Hepatocyte (in vitro differentiated cells): ENCODE measurements around the gene VAPB.

Experiments
- EZH2 ChIP-seq: fragments of 200-600 bp; sonication (generic); IDR thresholded peaks from 2 replicates; pipeline ENCODE4 v1.6.1; 2016; ENCODE audit warnings: antibody characterized with exemption, mild to moderate bottlenecking, borderline replicate concordance
- EZH2phosphoT487 ChIP-seq: fragments of 200-600 bp; sonication (generic); IDR thresholded peaks from one replicate; pipeline ENCODE4 v1.6.1; 2018; ENCODE audit warnings: antibody characterized with exemption, mild to moderate bottlenecking, low read depth, moderate library complexity; ENCODE audit not compliant: unreplicated experiment, severe bottlenecking
- TF ChIP-seq, protein P1 (sequence below): fragments of 200-600 bp; sonication (generic); IDR thresholded peaks from 2 replicates; pipeline ENCODE4 v1.5.1; 2016; ENCODE audit warnings: antibody characterized with exemption, mild to moderate bottlenecking; ENCODE audit not compliant: poor library complexity

DNA sequence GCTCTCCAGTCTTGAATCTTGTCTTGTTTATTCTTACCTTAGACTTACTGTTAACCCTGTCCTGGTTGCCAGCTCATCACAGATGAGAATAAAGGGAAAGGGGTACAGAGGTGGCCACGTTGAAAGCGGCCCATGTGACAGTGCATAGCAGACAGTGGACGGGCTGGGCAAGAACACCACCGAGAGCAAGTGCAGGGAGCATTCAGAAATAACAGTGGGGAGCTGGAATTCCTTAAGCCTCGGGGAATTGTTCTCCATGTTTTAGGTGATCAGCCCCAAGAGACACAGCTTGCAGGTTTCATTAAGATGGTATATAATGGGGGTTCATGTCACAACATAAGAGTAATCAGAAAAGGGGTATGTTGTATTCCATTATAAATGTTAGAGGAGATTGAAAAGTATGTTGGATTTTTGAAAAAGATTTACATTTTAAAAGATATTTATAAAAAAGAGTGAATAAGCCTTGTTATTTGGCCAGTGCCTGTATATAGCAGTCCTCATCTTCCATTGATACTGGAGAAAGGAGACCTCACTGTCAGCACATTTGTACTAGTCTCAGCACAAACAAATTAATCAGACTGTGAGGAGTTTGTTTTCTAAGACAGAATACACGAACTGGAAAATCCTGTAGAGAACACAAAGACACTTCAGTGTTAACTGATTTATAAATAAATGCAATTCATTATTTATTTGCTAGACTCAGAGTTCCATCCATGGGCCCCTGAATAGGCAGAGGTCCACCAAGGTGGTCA lies 35.4 kb downstream of the VAPB start:
- TF ChIP-seq, protein P1, sequence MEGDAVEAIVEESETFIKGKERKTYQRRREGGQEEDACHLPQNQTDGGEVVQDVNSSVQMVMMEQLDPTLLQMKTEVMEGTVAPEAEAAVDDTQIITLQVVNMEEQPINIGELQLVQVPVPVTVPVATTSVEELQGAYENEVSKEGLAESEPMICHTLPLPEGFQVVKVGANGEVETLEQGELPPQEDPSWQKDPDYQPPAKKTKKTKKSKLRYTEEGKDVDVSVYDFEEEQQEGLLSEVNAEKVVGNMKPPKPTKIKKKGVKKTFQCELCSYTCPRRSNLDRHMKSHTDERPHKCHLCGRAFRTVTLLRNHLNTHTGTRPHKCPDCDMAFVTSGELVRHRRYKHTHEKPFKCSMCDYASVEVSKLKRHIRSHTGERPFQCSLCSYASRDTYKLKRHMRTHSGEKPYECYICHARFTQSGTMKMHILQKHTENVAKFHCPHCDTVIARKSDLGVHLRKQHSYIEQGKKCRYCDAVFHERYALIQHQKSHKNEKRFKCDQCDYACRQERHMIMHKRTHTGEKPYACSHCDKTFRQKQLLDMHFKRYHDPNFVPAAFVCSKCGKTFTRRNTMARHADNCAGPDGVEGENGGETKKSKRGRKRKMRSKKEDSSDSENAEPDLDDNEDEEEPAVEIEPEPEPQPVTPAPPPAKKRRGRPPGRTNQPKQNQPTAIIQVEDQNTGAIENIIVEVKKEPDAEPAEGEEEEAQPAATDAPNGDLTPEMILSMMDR = no peak
- TF ChIP-seq EZH2 (no peak), EZH2phosphoT487 (no peak)
